ENCODE results near the gene ZC3H7B.

Gene ZC3H7B

DNA sequence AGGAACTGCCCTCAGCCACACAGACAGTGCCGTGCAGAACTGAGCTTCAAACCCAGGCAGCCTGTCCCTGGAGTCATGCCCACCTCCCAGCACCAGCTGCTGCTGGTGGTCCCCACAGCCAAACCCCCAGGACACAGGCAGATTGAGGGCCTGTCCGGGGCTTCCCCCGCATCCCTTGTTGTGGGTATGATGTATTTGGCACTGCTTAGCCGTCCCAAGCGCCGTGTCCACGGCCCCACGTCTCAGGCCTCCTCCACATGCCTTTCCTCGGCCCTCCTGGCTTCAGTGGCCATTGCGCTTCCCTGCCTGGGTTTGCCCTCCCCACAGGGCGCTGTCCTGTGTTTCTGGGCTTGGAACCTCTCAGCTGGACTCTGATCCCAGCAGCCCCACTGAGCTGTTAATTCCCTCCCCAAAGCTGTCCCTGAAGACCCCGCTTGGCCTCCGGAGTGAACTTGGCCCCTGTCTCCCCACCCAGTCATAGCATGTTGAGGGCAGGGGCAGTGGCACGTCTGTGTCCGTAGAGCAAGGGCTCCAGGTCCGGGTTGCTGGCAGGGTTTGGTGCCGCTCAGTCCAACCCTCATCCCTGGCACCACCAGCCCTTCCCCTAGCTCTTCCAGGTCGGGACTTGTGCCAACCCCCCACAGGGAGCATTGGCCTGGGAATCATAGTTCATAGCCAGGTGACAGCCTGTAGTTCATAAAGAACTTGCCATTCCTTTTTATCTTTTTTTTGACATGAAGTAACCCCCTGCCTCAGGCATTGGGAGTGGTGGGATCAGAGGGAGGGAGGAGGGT lies 45.9 kb downstream of the ZC3H7B start:
- TF ChIP-seq GATA2 (IDR thresholded peaks at IDR 0.05; ENCODE audit: low read depth, low read length) (no peak), GATA3 (IDR thresholded peaks at IDR 0.05; ENCODE audit: low read depth, low read length) (no peak)

- TF ChIP-seq GATA3 (IDR thresholded peaks at IDR 0.05; ENCODE audit: low read depth, low read length) (no peak), GATA2 (IDR thresholded peaks at IDR 0.05; ENCODE audit: low read depth, low read length) (no peak)
Observed at GRCh38 chr22:41348964-41349484, 47.7 kb downstream of the ZC3H7B start.

GRCh38 chr22:41350087-41350486 lies 48.8 kb downstream of the ZC3H7B start:
- TF ChIP-seq GATA2 (IDR thresholded peaks at IDR 0.05; ENCODE audit: low read depth, low read length) (no peak), GATA3 (IDR thresholded peaks at IDR 0.05; ENCODE audit: low read depth, low read length) (no peak)

DNA sequence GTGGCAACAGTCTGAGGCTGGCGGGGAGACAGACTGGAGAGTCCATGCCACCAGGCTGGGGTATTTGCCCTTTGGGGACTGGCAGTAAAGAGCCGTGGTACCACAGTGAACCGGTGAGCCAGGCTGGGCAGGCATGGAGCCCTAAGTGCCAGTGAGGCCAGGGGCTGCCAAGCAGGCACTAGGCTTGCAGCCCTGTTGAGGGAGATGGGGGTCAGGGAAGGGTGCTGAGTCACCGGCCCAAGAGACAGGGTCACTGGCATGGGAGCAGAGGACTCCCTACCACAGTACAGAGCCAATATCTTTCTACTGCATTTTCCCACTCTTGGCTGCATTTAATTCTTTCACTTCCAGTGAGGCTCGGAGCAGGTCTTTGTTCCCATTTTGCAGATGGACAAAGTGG lies 49.7 kb downstream of the ZC3H7B start:
- no peak for TF ChIP-seq GATA3 (IDR thresholded peaks at IDR 0.05; ENCODE audit: low read depth, low read length)
- TF ChIP-seq GATA2 (IDR thresholded peaks at IDR 0.05; ENCODE audit: low read depth, low read length), result no peak

GRCh38 chr22:41352058-41352457 lies 50.7 kb downstream of the ZC3H7B start:
- TF ChIP-seq GATA2 (IDR thresholded peaks at IDR 0.05; ENCODE audit: low read depth, low read length) (no peak), GATA3 (IDR thresholded peaks at IDR 0.05; ENCODE audit: low read depth, low read length) (no peak)

DNA sequence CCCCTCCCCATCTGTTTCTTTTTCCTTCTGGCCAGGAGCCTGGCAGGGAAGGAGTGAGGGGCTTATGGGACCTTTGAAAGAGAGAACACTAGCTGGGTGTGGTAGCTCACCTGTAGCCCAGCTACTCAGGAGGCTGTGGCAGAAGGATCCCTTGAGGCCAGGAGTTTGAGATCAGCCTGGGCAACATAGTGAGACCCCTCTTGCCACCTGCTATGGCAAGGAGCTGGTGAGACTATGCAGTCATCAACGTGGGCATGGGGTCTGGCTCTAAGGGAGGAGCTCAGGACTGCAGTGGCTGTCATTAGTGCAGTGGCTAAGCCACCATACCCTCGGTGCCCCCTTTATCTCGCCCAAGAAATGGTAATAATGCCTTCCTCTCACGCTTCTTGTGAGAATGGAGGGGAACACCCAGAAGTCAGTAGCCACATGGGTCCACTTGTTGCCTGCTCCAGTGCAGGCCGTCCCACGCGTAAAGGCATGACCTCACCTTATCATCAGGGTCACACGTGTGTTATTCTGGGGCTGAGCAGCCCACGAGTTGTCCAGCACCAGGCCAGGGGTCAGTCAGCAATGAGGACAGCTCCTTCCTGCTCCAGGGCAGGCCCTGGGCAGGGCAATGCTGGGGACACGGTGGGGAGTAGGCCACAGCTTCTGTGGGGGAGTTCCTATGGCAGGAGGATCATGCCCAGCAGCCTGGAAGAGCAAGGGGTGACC lies 52.7 kb downstream of the ZC3H7B start:
- TF ChIP-seq GATA2 (IDR thresholded peaks at IDR 0.05; ENCODE audit: low read depth, low read length), result no peak
- no peak for TF ChIP-seq GATA3 (IDR thresholded peaks at IDR 0.05; ENCODE audit: low read depth, low read length)

DNA sequence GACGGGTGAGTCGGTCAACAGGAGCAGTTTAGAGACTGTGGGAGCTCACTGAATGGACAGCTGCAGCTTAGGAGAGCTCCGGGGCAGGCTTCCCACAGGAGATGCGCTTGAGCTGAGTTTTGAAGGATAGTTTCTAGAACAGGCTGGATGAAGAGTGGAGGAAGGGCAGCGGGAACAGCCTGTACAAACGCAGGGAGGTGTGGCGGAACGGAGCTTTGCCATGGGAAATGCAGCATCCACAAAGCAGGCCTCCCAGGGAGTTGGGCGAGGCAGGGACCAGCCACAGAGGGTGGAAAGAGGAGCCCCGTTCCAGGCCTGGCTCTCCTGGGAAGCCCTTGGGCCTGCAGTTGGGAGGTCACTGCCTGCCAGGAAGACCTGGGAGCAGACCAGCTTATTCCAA lies 53.7 kb downstream of the ZC3H7B start:
- TF ChIP-seq GATA2 (IDR thresholded peaks at IDR 0.05; ENCODE audit: low read depth, low read length) (no peak), GATA3 (IDR thresholded peaks at IDR 0.05; ENCODE audit: low read depth, low read length) (no peak)

GRCh38 chr22:41355895-41356294 lies 54.6 kb downstream of the ZC3H7B start:
- TF ChIP-seq GATA2 (IDR thresholded peaks at IDR 0.05; ENCODE audit: low read depth, low read length) (no peak), GATA3 (IDR thresholded peaks at IDR 0.05; ENCODE audit: low read depth, low read length) (no peak)

- TF ChIP-seq GATA2 (IDR thresholded peaks at IDR 0.05; ENCODE audit: low read depth, low read length) (no peak), GATA3 (IDR thresholded peaks at IDR 0.05; ENCODE audit: low read depth, low read length) (no peak)
Observed at GRCh38 chr22:41356430-41357028, 55.2 kb downstream of the ZC3H7B start.

- TF ChIP-seq GATA2 (IDR thresholded peaks at IDR 0.05; ENCODE audit: low read depth, low read length), result no peak
- TF ChIP-seq GATA3 (IDR thresholded peaks at IDR 0.05; ENCODE audit: low read depth, low read length), result no peak
Observed at GRCh38 chr22:41357191-41357590, 55.9 kb downstream of the ZC3H7B start.

DNA sequence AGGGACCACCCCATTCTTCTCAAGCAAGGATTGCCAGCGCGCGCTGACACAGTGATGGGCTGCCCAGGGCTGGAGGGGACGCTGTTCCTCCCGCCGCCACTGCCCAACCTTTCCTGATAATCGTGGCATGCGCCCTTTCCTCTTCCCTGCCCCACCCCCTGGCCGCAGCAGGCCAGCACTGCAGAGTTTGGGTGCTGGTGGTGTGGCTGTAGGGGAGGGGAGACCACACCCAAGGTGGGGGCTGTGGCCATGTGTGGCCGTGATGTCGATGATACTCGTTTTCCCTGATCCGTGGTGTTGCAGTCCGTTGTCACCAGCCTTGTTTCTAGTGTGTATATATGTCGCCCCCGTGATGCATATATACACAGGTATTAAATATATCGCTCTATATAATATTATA lies 57.6 kb downstream of the ZC3H7B start:
- TF ChIP-seq GATA2 (IDR thresholded peaks at IDR 0.05; ENCODE audit: low read depth, low read length) (no peak), GATA3 (IDR thresholded peaks at IDR 0.05; ENCODE audit: low read depth, low read length) (no peak)

- TF ChIP-seq GATA2 (IDR thresholded peaks at IDR 0.05; ENCODE audit: low read depth, low read length), result no peak
Observed at GRCh38 chr22:41359376-41359775, 58.1 kb downstream of the ZC3H7B start.

DNA sequence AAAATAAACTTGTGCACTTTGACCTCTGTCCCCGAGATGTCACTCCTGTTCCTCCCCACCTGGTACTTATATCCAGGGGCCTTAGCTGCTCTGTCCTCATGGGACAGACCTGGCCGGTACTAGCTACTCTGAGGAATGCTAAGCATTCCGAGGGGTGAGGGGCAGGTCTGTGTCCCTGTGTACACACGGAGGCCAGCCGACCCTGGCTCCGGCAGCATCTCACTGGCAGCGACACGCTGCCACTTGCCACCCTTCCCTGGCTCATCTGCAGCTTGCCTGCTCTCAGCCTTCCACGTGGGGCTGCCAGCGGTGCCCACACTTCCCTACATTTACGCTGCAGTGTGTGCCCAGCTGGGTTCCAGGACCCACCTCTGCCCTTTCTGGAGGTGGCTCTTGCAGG lies 58.8 kb downstream of the ZC3H7B start:
- TF ChIP-seq GATA3 (IDR thresholded peaks at IDR 0.05; ENCODE audit: low read depth, low read length) (no peak), GATA2 (IDR thresholded peaks at IDR 0.05; ENCODE audit: low read depth, low read length) (no peak)

DNA sequence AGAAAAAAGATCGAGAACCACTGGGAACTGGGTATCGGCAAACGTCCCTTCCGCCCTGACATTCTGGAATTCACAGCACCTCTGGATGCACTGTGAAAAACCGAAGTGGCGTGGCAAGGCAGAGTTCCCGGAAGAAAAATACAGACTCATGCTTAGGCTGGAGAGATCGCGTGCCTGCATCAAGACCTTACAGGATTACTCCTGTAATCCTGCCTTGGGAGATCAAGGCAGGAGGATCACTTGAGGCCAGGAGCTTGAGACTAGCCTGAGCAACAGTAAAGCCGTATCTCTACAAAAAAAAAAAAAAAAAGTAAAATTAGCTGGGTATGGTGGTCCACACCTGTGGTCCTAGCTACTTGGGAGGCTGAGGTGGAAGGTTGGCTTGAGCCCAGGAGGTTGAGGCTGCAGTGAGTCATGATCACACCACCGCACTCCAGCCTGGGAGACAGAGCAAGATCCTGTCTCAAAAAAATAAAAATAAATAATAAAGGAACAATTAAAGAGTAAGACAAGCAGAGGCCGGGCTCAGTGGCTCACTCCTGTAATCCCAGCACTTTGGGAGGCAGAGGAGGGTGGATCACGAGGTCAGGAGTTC lies 60.5 kb downstream of the ZC3H7B start:
- TF ChIP-seq GATA2 (IDR thresholded peaks at IDR 0.05; ENCODE audit: low read depth, low read length) (no peak), GATA3 (IDR thresholded peaks at IDR 0.05; ENCODE audit: low read depth, low read length) (no peak)
